Effector memory CD8-positive, alpha-beta T cell (primary cell): ENCODE data around the gene TRIL.

ENCODE experiments used
- ATAC-seq: fragments of 150-1000 bp; cut with Tn5 transposase; replicated peaks from 2 replicates; pipeline ENCODE4 v1.10.0; 2021; ENCODE audit warnings: mild to moderate bottlenecking, moderate library complexity
- DNase-seq, 3 experiments: peaks; one replicate each; pipeline ENCODE4 v3.0.0; 2021
- H3K27ac Mint-ChIP-seq, 2 donors: one replicate each; pipeline ENCODE4 v1.8.0; 2022; ENCODE audit warnings: mild to moderate bottlenecking in 2 of 2, mixed read lengths in 2 of 2, moderate library complexity in 2 of 2
- H3K27me3 Mint-ChIP-seq, 2 donors: one replicate each; pipeline ENCODE4 v1.8.0; 2022; ENCODE audit warnings: mixed read lengths in 2 of 2
- H3K36me3 Mint-ChIP-seq: one replicate; pipeline ENCODE4 v1.8.0; 2022; ENCODE audit warnings: mild to moderate bottlenecking, moderate library complexity, mixed read lengths; ENCODE audit not compliant: insufficient read depth
- H3K4me1 Mint-ChIP-seq, 2 donors: one replicate each; pipeline ENCODE4 v1.8.0; 2022; ENCODE audit warnings: low read depth in 2 of 2, mixed read lengths in 2 of 2
- H3K4me3 Mint-ChIP-seq, 2 donors: one replicate each; pipeline ENCODE4 v1.8.0; 2022; ENCODE audit warnings: mild to moderate bottlenecking in 2 of 2, mixed read lengths in 2 of 2, moderate library complexity in 2 of 2
- H3K9me3 Mint-ChIP-seq, 2 donors: one replicate each; pipeline ENCODE4 v1.8.0; 2022; ENCODE audit warnings: mixed read lengths in 2 of 2
- total RNA-seq, 9 experiments: gene quantifications; one replicate each; lab custom pipeline; 2026; lab: John Stamatoyannopoulos, UW

Gene TRIL
- 0 to 0.18 (median 0) reads per million in 9 experiments for total RNA-seq

- Mint-ChIP-seq H3K27me3 (peaks cover 65 to 83% of the 10 kb centered on the region in 2 donors), H3K4me1 (peaks cover 9% of the 10 kb centered on the region in 2 donors), H3K36me3 (no peaks in the 10 kb centered on the region), H3K27ac (no peak within 1 kb of the TSS), H3K9me3 (no peaks in the 10 kb centered on the region), H3K4me3 (peak within 1 kb of the TSS; percentile 62 to 67)
- ATAC-seq = no peak
- no peak for DNase-seq
Measured at GRCh38 chr7:28958235-28958979, at the start of gene TRIL. Gene TRIL, minus strand, starts transcription at chr7:28958330. Its CDS starts 284 bp downstream, at chr7:28958046.

GRCh38 chr7:29007127-29007526 lies 49.0 kb upstream of the TRIL start:
- Mint-ChIP-seq H3K9me3 (no peaks in the 10 kb centered on the region), H3K4me3 (no peak overlapping the region), H3K27me3 (peaks cover 13 to 19% of the 10 kb centered on the region in 2 donors), H3K36me3 (no peaks in the 10 kb centered on the region), H3K4me1 (no peaks in the 10 kb centered on the region), H3K27ac (peak overlapping the region in 1 of 2 donors; percentile 16)
- no peak for ATAC-seq
- no peak for DNase-seq

DNA sequence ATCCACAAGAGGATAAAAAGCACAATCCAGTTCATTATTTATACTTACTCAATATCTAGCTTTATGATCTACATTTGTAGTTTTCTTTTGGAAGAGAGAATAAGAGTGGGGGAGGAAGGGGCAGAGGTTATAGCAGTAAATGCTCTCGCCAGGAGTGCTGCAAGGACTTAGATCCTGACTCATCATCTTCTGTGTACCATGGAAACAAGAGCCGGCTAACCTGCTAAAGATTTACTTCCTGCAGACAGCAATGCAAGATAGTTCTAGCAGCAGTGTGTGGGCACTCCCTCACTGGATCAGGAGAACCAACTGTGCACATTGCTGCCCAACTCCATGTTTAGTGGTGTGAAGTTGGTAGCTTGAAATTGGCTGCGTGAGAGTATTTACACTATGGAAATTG lies 47.7 kb upstream of the TRIL start:
- no peak overlapping the region for H3K4me3 Mint-ChIP-seq
- no peaks in the 10 kb centered on the region for H3K9me3 Mint-ChIP-seq
- DNase-seq = no peak
- H3K4me1 Mint-ChIP-seq = no peaks in the 10 kb centered on the region
- no peak overlapping the region for H3K27ac Mint-ChIP-seq
- ATAC-seq = no peak
- no peaks in the 10 kb centered on the region for H3K36me3 Mint-ChIP-seq
- peaks cover 17 to 21% of the 10 kb centered on the region in 2 donors for H3K27me3 Mint-ChIP-seq

DNA sequence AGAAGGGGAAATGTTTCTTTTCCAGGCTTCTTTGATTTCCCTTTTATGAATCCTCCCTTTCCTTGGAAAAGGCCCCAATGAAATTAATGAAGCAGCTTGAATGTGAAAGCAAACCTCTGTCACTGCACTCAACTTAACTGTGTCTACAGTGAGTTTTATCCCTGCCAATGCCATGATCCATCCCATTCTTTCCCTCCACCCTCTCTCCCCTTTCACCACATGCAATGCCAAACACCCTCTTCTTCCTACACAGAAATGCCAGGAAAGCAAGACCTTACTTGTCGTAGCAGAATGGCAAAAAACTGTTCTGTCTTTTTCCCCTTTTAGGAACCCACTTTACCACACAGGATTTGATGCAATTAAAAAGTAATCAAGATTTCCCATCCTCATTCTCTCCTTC lies 47.3 kb upstream of the TRIL start:
- Mint-ChIP-seq H3K9me3 (no peaks in the 10 kb centered on the region), H3K27ac (no peak overlapping the region), H3K4me1 (no peaks in the 10 kb centered on the region), H3K4me3 (no peak overlapping the region), H3K36me3 (no peaks in the 10 kb centered on the region), H3K27me3 (peaks cover 21 to 25% of the 10 kb centered on the region in 2 donors)
- no peak for ATAC-seq
- no peak for DNase-seq

GRCh38 chr7:29003703-29004102 lies 45.6 kb upstream of the TRIL start:
- H3K36me3 Mint-ChIP-seq = no peaks in the 10 kb centered on the region
- H3K4me3 Mint-ChIP-seq = no peak overlapping the region
- no peak overlapping the region for H3K27ac Mint-ChIP-seq
- H3K27me3 Mint-ChIP-seq = peaks cover 31% of the 10 kb centered on the region in 2 donors
- no peaks in the 10 kb centered on the region for H3K9me3 Mint-ChIP-seq
- DNase-seq (no peak), ATAC-seq (no peak)
- H3K4me1 Mint-ChIP-seq = no peaks in the 10 kb centered on the region

DNA sequence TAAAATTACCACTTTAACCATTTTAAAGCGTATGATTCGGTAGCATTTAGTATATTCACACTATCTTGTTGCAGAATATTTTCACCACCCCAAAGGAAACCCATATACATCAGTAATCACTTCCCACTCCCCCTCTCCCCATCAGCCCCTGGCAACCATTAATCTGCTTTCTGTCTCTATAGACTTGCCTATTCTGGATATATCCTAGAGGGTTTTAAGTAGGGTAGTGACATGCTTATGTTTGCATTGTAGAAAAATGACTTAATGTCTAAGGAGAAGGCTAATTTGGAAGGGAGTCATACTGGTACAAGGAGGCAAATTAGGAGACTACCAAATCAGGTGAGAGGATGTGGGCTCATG lies 42.6 kb upstream of the TRIL start:
- H3K4me3 Mint-ChIP-seq = no peak overlapping the region
- H3K4me1 Mint-ChIP-seq = no peaks in the 10 kb centered on the region

GRCh38 chr7:28999895-29000716 lies 42.0 kb upstream of the TRIL start:
- H3K4me3 Mint-ChIP-seq = no peak overlapping the region
- no peaks in the 10 kb centered on the region for H3K9me3 Mint-ChIP-seq
- H3K27ac Mint-ChIP-seq = no peak overlapping the region
- ATAC-seq = no peak
- no peak for DNase-seq
- H3K4me1 Mint-ChIP-seq = no peaks in the 10 kb centered on the region
- H3K36me3 Mint-ChIP-seq = no peaks in the 10 kb centered on the region
- peaks cover 23 to 28% of the 10 kb centered on the region in 2 donors for H3K27me3 Mint-ChIP-seq

More for the DNA sequence above, 42.6 kb upstream of the TRIL start:
- H3K36me3 Mint-ChIP-seq = no peaks in the 10 kb centered on the region
- H3K27me3 Mint-ChIP-seq = peaks cover 21 to 30% of the 10 kb centered on the region in 2 donors
- no peak for DNase-seq
- no peak overlapping the region for H3K27ac Mint-ChIP-seq
- H3K9me3 Mint-ChIP-seq = no peaks in the 10 kb centered on the region
- no peak for ATAC-seq

DNA sequence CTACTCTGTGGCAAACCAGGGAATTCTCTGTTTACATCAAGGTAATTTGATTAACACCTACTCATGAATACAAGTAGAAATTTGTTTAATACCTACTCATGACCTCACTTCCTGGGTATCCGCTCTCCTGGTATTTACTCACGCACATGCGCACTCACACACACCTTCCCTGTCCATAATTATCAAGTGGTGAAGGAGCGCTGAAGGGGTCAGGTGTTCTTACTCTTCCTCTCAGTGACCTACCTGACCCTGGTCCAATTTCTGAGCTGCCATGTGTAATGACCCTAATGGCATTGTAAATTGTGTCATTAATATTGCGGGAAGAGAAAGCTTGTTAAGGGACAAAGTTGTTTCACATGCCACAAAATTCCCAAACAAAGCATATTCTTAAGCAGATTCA lies 41.3 kb upstream of the TRIL start:
- no peak for ATAC-seq
- H3K9me3 Mint-ChIP-seq = no peaks in the 10 kb centered on the region
- DNase-seq = no peak
- peaks cover 23 to 28% of the 10 kb centered on the region in 2 donors for H3K27me3 Mint-ChIP-seq
- H3K27ac Mint-ChIP-seq = no peak overlapping the region
- H3K36me3 Mint-ChIP-seq = no peaks in the 10 kb centered on the region
- H3K4me1 Mint-ChIP-seq = no peaks in the 10 kb centered on the region
- H3K4me3 Mint-ChIP-seq = no peak overlapping the region

DNA sequence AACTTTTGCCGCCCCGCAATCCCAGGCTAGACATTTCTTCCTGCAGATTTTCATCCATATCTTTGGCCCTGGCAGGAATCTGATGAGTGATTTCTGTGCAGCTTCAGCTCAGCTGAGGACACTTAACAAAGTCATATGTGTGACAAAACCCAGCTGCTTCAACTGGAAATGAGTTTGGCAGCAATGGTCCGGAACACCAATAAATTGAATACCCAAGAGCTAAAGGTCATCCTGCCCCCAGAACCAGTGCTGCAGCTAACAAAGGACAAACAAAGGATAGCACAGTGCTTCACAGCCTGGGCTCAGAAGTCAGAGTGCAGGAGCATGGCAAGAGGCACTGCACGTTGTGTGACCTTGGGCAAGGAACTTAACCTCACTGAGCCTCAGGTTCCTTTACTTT lies 40.0 kb upstream of the TRIL start:
- H3K27me3 Mint-ChIP-seq = peaks cover 23 to 32% of the 10 kb centered on the region in 2 donors
- H3K27ac Mint-ChIP-seq = no peak overlapping the region
- H3K4me1 Mint-ChIP-seq = no peaks in the 10 kb centered on the region
- no peak overlapping the region for H3K4me3 Mint-ChIP-seq
- H3K36me3 Mint-ChIP-seq = no peaks in the 10 kb centered on the region
- no peaks in the 10 kb centered on the region for H3K9me3 Mint-ChIP-seq
- DNase-seq = no peak
- ATAC-seq = no peak

- H3K4me1 Mint-ChIP-seq = no peaks in the 10 kb centered on the region
- H3K9me3 Mint-ChIP-seq = no peaks in the 10 kb centered on the region
- H3K4me3 Mint-ChIP-seq = no peak overlapping the region
- H3K27me3 Mint-ChIP-seq = peaks cover 23 to 39% of the 10 kb centered on the region in 2 donors
- no peak for DNase-seq
- ATAC-seq = no peak
- H3K36me3 Mint-ChIP-seq = no peaks in the 10 kb centered on the region
- no peak overlapping the region for H3K27ac Mint-ChIP-seq
Measured at GRCh38 chr7:28996836-28997235, 38.7 kb upstream of the TRIL start.

- Mint-ChIP-seq H3K36me3 (no peaks in the 10 kb centered on the region), H3K27me3 (peaks cover 28 to 44% of the 10 kb centered on the region in 2 donors), H3K4me3 (no peak overlapping the region), H3K9me3 (no peaks in the 10 kb centered on the region), H3K4me1 (no peaks in the 10 kb centered on the region), H3K27ac (no peak overlapping the region)
- ATAC-seq = no peak
- no peak for DNase-seq
Measured at GRCh38 chr7:28993371-28993770, 35.2 kb upstream of the TRIL start.

DNA sequence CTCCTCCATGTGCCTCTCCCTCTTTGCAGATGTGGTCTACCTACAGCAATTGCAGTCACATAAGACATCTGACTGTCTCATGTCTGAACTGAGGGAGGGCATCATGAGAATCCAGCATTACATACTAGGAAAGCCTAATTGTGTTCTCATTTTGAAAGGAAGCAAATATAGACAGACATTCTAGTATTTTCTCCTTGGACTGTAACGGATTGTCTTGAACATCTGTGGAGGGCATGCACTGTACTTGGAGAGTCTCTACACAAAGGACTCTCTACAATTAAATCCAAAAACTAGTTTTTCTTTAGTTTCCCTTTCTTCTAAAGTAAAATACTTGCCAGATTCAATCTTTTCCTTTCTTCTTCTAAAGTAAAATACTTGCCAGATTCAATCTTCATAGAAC lies 34.7 kb upstream of the TRIL start:
- DNase-seq (no peak), ATAC-seq (no peak)
- no peak overlapping the region for H3K4me3 Mint-ChIP-seq
- no peaks in the 10 kb centered on the region for H3K4me1 Mint-ChIP-seq
- no peaks in the 10 kb centered on the region for H3K36me3 Mint-ChIP-seq
- H3K9me3 Mint-ChIP-seq = no peaks in the 10 kb centered on the region
- H3K27ac Mint-ChIP-seq = no peak overlapping the region
- H3K27me3 Mint-ChIP-seq = peaks cover 34 to 49% of the 10 kb centered on the region in 2 donors

DNA sequence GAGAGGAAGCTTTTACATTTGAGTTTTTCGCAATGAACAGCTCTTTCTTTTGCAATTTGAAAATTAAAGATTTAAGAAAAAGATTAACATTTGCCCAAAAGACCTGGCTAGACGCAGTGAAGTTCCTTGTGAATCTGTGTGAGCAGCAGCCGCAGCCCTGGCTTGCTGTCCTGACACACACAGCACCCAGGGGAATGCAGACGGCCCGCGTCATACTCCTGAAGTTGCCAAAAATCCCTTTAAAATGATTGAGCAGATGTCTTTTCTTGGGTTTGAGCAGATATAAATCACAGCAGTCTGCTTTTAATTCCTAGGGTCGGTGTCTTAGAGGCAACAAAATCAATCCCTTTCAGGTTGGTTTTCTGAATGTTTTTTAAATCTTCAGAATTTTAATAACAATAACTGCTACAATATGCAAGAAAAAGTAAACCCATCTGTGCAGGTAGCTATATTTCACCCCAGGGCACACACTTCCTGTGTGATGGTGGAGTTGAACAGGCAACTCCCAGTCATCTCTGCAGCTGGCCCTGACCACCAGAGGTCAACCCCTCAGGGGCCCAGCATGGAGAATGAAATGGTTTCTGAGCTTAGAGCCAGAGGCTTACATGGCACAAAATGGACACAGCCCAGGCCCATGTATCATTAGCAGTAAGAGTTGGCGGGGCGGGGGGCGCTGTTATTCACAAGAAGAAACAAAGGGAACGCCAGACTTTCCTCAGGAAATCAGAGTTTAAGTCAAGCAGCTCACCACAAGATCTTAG lies 32.2 kb upstream of the TRIL start:
- no peaks in the 10 kb centered on the region for H3K36me3 Mint-ChIP-seq

More for the DNA sequence above, 32.2 kb upstream of the TRIL start:
- Mint-ChIP-seq H3K4me3 (no peak overlapping the region), H3K27me3 (peaks cover 43 to 58% of the 10 kb centered on the region in 2 donors), H3K9me3 (no peaks in the 10 kb centered on the region), H3K4me1 (no peaks in the 10 kb centered on the region), H3K27ac (no peak overlapping the region)
- DNase-seq (no peak), ATAC-seq (no peak)
